CD4-positive, alpha-beta T cell treated with Interleukin-12 subunit alpha and Interleukin-12 subunit beta, for 1 hour (primary cell): ENCODE results near the gene ING5.
A peak's percentile ranks its signal among the peaks of the same experiment; 100 is the strongest.
"Not testable (repeated sequence)": the region's sequence is repeated elsewhere in the genome, so short reads cannot be mapped to it uniquely, and the experiment has no call there.

Experiments
- DNase-seq: peaks from one replicate; pipeline ENCODE4 v3.0.0-alpha.2; 2020

ING5 gene

DNA sequence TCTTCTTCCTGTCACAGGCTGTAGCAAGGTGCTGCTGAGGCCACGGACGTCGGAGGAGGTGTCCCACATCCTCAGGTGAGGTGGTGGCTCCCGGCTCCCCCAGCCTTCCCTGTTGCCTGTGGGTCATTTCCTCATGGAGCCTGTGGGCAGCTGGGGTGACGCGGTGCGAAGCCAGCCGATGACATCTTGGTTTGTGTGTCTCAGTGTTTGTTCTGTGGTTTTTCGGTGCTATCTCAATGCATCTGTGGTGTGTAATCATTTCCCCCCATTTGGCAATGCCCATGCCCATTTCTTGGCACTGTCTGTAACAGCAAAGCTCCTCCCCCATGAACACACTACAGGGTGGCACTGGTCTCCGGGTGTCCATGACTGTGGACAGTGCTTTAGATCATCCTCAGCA, 39.2 kb downstream of the ING5 start:
- DNase-seq: peak; percentile 46

DNA sequence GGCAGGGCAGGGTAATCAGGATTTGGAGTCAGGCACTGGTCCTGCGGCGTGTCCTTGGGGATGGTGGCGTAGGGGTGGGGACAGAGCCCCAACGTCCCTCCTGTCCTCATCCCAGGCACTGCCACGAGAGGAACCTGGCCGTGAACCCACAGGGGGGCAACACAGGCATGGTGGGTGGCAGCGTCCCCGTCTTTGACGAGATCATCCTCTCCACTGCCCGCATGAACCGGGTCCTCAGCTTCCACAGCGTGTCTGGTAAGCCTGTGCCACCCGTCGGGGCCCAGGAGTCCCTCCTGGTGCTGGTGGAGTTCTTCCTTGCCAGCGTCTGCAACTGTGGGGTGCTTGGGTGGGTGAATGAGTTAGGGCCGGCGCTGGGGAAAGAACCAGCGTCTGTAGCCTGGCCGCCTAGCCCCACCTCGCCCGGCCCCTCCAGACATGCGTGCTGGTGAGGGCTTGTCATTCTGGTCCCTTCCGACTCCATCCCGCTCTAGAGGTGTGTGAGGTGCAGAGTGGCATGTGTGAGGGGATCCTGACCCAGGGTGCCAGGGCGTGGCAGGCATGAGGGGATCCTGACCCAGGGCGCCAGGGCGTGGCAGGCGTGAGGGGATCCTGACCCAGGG, 40.6 kb downstream of the ING5 start:
- no peak for DNase-seq

DNA sequence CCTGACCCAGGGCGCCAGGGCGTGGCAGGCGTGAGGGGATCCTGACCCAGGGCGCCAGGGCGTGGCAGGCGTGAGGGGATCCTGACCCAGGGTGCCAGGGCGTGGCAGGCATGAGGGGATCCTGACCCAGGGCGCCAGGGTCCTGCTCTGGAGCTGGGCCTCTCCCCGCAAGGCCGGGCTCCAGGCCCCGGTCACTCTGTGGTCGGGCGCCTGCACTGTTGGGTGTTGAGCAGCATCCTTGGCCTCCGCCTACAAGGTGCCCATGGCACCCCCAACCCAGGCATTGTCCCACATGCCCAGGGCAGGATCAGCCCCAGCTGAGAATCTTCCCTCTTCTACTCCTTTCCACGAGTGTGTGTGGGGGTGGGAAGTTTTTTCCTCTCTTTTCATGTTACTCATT, 41.2 kb downstream of the ING5 start:
- not testable (repeated sequence) for DNase-seq

DNA sequence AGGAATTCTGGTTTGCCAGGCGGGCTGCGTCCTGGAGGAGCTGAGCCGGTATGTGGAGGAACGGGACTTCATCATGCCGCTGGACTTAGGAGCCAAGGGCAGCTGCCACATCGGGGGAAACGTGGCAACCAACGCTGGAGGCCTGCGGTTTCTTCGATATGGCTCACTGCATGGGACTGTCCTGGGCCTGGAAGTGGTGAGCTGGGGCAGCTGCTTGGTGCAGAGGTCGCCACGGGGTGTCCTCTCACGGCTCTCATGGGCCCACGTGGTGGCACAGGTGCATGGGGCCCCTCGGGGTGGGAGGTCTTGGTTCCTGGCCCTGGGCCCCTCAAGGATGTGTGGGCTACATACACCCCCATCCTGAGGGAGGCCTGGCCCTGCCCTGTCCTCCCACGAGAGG, 41.8 kb downstream of the ING5 start:
- no peak for DNase-seq

GRCh38 chr2:241744028-241744754, 42.4 kb downstream of the ING5 start:
- DNase-seq: no peak

GRCh38 chr2:241745276-241745675, 43.4 kb downstream of the ING5 start:
- no peak for DNase-seq

GRCh38 chr2:241746084-241746483, 44.2 kb downstream of the ING5 start:
- DNase-seq: no peak

DNA sequence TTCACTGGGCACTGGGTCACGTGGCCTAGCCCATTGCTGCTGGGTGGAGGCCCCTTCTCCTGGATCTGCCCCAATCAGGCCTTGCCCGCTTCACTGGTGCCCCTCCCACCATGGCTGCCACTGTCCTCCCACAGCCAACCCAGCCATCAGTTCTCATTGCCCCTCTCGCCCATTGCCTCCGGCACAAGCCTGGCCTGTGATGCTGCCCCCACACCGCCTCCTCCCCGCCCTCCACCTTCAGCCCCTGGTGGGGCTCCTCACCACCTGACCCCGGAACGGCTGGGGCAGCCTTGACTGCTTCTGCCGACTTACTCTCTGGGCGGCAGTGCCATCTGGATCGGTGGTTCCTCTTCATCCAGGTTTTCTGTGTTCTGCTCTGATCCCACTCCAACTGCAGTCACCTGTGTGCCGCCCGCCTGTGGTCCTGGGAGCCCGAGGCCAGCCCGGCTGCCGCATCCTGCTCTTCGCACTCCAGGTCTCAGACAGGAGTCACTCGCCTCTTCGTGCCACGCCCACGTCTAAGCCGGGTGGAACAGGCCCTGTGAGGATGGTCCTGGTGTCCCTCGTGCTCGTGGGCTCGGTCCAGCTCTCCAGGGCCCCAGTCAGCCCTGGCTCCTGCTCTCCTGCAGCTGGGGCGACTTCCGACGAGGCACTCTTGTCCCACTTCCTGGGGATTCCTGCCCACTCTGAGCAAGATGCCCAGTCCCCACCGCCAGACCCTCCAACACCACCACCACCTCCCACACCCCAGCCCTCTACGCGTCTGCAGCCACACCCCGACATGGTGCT, 46.8 kb downstream of the ING5 start:
- no peak for DNase-seq

GRCh38 chr2:241750076-241750840, 48.4 kb downstream of the ING5 start:
- DNase-seq: no peak

- DNase-seq: no peak
Observed at GRCh38 chr2:241751152-241751551, 49.3 kb downstream of the ING5 start.

GRCh38 chr2:241751776-241752175, 49.9 kb downstream of the ING5 start:
- no peak for DNase-seq

DNA sequence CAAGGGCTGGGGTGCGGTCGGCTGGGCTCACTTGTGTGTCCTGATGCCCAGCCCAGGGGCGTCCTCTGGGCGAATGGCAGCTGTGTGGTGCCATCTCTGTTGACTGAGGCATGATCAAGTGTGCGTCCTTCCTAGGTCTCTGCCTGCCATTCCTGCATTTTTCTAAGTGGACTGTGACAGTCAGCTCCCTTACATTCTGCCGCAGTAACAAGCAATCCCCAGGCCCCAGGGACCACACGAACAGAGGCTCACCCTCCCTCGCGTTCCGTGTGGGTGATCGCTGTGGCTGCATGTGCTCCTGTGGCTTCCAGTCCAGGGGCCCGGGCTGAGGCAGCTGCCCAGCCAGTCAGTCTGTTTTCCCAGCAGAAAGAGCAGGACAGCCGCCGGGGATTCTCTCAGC, 50.4 kb downstream of the ING5 start:
- DNase-seq: no peak

GRCh38 chr2:241752689-241753276, 50.9 kb downstream of the ING5 start:
- DNase-seq: no peak

GRCh38 chr2:241753493-241753892, 51.7 kb downstream of the ING5 start:
- DNase-seq: no peak

DNA sequence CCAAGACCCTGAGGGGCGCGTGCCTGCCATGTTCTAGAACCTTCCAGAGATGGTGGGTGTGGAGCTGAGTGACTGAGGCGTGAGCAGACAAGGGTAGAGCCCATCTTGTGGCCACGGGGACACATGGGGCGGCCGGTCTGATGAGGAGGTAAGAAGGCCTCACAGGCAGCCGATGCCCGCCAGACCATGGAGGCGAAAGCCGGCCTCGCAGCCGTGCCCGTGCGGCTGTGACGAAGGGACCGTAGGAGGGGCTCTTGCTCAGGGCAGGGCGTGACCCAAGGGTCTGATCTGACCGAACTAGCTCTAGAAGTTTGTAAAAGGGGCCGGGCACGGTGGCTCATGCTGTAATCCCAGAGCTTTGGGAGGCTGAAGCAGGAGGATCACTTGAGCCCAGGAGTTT, 52.2 kb downstream of the ING5 start:
- DNase-seq: no peak

- no peak for DNase-seq
Observed at GRCh38 chr2:241755166-241755565, 53.3 kb downstream of the ING5 start.

- DNase-seq: no peak
Observed at GRCh38 chr2:241755777-241756176, 53.9 kb downstream of the ING5 start.

DNA sequence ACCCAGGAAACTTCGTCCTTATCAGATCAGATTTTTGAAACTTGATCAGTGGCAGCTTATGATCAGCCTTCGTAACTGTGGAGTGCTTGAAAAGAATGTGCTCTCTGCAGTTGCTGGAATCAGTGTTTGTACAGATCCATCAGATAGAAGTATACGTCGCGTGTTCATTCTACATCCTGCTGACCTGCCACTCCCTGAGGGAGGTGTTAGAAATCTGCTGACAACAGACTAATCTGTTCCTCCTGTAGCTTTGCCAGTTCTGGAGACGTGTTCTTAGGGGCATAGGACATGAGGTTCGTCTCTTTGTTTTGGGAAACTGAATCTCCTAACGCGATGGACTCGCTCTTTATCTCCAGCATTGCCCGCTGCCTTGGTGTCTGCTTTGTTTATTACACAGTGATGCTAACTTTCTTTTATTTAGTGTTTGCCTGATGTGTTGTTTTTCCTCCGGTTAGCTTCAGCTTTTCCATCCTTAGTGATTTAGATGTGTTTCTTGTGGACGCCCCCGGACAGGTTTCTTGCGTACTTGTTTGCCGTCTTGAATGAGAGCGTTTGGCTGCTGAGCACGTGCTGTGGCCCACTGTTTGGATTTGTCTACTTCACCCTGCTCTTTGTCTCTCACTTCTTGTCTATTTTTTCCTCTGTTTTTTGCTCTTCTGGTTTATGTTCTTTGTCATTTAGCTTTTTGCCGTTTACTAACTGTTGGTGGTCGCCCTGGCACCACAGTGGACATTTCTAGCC, 57.4 kb downstream of the ING5 start:
- no peak for DNase-seq

- DNase-seq: not testable (repeated sequence)
Observed at GRCh38 chr2:241759893-241760292, 58.1 kb downstream of the ING5 start.

- DNase-seq: no peak
Observed at GRCh38 chr2:241760301-241760771, 58.5 kb downstream of the ING5 start.

DNA sequence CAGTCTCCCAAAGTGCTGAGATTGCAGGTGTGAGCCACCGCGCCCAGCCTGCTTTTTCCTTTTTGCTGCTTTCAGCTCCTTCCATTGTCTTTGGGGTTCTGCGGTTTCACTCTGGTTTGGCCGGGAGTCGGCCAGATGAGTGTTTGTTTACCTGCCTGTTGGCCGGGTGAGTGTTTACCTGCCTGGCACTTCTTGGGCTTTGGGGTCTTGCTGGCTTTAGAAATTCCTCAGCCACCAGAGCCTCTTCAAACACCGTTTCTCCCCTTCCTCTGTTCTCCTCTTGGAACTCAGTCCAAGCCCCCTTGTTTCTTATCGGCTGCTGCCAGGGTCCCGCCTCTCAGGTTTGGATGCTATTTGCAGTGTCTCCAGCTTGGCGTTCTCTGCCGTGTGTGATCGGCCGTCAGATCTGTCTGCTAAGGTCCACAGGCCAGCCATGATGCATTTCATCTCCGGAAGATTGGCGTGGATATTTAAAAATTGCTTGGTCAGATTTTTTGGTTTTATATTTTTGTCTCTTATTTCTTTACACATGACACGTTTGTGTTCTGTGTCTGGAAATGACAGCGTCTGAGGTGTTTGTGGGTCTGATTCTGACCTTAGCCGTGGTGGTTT, 60.6 kb downstream of the ING5 start:
- peak; percentile 27 for DNase-seq
